ENCODE measurements around the gene LRRFIP2.
"Not testable (repeated sequence)": the region's sequence is repeated elsewhere in the genome, so short reads cannot be mapped to it uniquely, and the experiment has no call there.

The LRRFIP2 gene

GRCh38 chr3:37056826-37057225, 117.6 kb downstream of the LRRFIP2 start:
- DNase-seq = no peak

DNA sequence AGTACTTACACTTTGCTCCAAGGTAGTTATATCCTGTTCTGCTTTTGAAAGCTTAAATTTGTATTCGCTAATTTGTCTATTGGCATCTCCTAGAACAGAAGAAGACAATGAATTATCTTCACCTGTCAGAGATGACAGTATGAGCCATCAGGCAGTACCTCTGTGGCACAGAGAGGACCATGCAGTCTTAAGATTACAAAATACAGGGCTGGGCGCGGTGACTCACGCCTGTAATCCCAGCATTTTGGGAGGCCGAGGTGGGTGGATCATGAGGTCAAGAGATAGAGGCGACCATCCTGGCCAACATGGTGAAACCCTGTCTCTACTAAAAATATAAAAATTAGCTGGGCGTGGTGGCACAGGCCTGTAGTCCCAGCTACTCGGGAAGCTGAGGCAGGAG, 119.3 kb downstream of the LRRFIP2 start:
- DNase-seq = not testable (repeated sequence)

GRCh38 chr3:37054370-37054769, 120.0 kb downstream of the LRRFIP2 start:
- no peak for DNase-seq

DNA sequence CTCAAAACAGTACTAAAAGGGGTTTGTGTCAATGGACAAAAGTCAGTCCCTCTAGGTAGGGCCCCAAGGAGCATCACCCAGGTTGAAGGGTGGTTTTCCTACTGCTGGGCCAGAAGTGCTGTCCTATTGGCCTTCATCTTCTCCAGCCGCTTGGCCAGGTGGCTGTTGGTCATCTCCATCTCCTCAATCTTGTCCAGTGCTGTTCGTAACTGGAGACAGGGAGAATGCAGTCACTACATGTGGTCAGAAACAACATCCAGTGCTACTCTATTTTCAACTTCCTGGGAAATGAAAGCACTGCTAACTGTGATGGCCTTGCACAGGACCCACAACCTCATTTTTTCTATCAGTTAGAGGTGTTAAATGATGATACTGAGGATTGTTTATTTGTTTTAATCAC, 120.6 kb downstream of the LRRFIP2 start:
- DNase-seq = no peak

GRCh38 chr3:37053337-37053736, 121.0 kb downstream of the LRRFIP2 start:
- no peak for DNase-seq

DNA sequence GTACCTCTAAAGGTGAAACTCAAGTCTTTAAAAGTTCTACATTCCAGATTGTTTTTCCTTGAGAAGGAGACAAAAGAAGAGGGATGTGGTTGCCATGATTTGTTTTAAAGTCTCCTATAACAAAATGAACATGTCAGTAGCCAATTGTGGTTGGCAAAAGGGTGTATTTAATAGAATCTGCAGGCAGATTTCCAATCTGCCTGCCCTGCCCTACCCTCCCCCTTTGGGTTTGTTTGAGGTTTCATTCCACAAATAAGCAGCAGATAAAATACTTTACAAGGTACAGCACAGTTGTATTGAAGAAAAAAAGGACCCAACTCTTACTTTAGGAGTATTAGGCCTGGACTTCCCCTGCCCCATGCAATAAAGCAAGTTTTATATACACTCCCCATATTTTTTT, 121.5 kb downstream of the LRRFIP2 start:
- no peak for DNase-seq

DNA sequence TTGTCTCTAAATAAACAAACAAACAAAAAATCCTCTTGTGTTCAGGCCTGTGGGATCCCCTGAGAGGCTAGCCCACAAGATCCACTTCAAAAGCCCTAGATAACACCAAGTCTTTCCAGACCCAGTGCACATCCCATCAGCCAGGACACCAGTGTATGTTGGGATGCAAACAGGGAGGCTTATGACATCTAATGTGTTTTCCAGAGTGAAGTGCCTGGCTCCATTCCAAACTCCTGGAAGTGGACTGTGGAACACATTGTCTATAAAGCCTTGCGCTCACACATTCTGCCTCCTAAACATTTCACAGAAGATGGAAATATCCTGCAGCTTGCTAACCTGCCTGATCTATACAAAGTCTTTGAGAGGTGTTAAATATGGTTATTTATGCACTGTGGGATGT, 124.1 kb downstream of the LRRFIP2 start:
- no peak for DNase-seq

DNA sequence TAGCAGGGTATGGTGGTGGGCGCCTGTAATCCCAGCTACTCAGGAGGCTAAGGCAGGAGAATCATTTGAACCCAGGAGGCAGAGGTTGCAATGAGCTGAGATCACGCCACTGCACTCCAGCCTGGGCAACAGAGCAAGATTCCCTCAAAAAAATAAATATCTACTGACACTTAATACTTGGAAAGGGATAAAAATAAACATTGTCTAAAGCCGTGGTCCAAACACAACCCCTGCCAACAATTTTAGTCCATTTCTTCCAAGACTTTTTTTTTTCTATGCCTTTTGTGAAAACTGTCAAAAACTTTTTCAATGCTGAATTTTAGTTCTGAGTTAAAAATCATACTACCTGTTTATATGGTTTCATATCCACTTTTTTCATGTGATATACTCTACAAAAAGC, 131.7 kb downstream of the LRRFIP2 start:
- not testable (repeated sequence) for DNase-seq

DNA sequence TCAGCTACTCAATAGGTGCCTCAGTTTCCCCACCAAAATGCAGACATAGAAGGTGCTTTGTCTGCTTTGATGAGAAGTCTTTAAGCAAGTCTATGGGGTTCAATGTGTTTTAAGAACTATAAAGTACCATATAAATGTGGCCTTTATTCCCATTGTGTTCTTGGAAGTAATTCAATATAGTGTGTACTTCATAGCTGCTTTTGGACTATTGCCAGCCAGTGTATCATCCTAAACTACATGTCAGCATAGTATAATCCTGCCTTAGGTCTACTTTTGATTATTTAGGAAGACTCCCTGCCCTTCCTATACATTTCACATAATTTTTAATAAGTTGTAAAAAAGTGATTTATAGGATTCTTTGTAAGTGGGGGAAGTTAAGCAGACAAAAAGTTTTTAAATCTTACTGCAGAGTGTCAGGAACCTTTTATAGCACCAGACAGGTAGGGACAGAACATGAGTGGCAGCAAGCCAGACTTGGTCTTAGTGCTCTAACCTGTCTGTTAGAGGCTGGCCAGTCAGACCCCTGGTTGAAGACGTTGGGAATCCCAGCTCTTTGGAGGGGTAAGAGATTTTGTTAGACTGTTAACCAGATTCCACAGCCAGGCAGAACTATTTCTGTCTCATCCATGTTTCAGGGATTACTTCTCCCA, 132.7 kb downstream of the LRRFIP2 start:
- no peak for DNase-seq

- DNase-seq = no peak
These were observed 134.2 kb downstream of the LRRFIP2 start for GRCh38 chr3:37040231-37040630.

DNA sequence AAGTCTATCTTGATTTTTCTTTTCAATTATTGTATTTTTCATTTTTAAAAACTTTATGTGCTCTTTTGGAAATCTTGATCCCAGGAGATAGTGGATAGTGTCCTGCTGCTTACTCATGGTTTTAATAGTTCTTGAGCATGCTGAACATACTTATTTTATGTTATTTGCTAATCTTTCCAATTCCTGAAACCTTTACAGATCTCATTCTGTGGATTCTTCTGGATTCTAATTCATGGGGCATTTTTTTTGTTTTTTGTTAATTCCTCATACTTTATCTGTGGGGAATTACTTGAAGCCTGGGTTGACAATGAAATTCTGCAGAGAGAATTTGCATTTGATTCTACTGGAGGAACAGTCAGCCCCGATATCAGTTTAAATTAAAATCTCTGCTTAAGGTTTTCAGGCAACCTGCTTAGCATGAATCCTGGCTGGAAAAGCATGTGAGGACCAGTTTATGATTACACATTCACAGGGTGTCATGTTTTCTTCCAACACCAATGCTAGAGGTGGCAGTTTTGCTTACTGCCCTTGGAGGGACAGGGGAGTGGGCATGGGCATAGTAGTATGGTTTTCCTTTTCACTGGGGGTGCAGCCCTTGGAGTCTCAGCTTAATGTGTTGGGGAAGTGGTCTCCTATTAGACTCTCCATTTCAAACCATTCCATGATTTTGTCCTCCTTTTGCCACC, 135.1 kb downstream of the LRRFIP2 start:
- DNase-seq = no peak

DNA sequence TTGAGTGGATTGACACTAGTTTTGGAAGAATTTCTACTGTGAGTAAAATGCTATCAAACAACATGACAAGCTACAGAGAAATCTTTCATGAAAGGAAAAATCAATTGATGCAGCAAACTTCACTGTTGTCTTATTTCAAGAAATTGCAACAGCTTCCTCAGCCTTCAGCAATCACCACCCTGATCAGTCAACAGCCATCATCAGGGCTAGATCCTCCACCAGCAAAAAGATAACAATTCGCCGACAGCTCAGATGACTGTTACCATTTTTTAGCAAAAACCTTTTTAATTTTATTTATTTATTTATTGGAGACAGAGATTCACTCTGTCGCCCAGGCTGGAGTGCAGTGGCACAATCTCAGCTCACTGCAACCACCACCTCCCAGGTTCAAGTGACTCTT, 137.0 kb downstream of the LRRFIP2 start:
- no peak for DNase-seq

- DNase-seq = no peak
These were observed 141.4 kb downstream of the LRRFIP2 start for GRCh38 chr3:37032961-37033360.

GRCh38 chr3:37031096-37031682, 143.2 kb downstream of the LRRFIP2 start:
- DNase-seq = no peak

DNA sequence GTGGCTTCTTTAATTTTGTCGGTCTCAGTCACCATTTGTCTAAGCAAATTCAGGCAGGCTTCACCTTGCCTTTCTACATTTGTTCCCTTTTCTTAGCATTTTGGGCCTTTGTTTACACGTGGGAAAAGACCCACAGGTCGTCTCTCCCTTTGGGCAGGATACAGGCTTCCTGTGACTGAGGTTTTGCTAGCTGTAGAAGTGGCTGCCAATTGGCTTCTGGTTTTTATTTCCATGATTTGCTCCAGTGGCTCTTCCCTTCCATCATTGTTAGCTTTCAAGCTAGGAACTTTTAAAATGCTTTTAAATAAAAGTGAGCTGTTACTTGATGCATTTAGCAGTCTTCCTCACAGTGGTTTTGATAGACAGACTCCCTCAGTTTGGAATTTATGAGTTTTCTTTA, 143.8 kb downstream of the LRRFIP2 start:
- DNase-seq = no peak

DNA sequence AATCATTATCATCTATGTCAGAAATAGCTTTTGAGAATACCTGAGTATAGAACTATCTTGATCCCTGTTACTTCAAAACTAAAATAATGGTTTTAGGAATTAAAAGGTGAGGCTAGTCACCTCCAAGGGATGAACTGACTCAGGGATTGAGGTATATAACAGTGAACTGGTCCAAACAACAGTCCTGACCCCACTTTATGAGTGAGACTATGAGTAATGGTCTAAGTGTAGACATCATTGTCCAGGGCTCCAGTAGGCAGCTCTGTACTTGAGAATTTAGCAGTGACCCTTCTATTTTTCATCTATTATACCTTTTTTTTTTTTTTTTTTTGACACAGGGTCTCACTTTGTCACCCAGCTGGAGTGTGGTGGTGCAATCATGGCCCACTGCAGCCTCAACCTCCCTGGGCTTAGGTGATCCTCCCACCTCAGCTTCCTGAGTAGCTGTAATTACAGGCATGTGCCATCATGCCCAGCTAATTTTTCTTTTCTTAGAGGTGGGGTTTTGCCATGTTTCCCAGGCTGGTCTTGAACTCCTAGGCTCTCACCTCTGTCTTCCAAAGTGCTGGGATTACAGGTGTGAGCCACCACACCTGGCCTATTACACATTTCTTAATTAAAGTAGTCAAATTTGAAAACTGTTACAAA, 144.7 kb downstream of the LRRFIP2 start:
- no peak for DNase-seq

- no peak for DNase-seq
These were observed 145.3 kb downstream of the LRRFIP2 start for GRCh38 chr3:37029111-37029510.

DNA sequence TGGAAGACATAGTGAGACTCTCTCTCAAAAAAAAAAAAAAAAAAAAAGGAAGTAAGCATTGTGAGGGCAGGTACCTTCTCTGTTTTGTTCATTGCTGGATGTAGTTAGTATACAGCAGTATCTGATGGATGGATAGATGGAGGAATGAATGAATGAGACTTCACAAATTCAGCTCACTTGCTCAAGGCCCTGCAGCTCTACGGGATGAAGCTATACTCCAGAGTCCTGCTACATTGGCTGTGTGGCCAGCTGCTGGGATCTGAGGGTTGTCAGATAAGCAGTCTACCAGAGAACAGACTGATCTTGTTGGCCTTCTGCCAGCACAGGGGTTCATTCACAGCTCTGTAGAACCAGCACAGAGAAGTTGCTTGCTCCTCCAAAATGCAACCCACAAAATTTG, 146.1 kb downstream of the LRRFIP2 start:
- no peak for DNase-seq

DNA sequence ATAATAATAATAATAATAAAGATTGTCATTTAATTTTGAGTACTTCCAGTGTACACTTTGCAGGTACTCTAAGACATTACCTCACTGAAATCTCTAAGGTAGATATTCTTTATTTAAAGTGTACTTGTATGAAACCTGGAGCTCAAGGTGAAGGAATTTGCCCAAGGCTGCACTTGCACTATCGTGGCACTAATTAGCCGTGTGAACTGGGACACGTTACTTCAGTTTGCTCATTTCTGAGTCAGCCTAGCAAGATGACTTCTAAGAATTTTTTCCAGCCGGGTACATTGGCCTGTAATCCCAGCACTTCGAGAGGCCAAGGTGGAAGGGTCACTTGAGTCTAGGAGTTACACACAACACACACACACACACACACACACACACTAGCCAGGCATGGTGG, 147.5 kb downstream of the LRRFIP2 start:
- DNase-seq = no peak

GRCh38 chr3:37025561-37026335, 148.6 kb downstream of the LRRFIP2 start:
- no peak for DNase-seq

DNA sequence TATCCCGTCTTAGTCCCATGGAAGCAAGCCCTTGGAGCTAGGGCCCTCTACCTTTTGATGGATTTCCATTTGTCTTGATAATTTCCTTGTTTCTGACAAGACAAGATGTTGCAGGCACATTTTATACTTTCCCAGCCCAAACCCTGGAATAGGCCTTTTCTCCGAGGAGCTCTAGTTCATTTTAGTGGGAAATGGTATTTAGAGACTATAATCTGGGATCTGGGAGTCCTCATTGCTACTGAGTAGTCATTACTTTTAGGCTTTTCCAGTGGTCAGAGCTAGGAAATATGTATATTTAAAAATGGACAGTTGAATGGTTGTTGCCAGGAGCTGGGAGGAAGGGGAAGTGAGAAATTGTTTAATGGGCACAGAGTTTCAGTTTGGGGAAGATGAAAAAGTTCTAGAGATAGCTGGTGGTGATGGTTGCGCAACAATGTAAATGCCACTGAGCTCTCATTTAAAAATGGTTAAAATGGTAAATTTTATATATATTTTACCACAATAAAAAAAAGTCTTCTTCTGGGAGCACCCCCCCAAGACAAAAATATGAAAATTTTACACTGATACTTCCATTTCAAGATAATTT, 149.5 kb downstream of the LRRFIP2 start:
- DNase-seq = no peak

- DNase-seq = no peak
These were observed 150.3 kb downstream of the LRRFIP2 start for GRCh38 chr3:37024092-37024491.

DNA sequence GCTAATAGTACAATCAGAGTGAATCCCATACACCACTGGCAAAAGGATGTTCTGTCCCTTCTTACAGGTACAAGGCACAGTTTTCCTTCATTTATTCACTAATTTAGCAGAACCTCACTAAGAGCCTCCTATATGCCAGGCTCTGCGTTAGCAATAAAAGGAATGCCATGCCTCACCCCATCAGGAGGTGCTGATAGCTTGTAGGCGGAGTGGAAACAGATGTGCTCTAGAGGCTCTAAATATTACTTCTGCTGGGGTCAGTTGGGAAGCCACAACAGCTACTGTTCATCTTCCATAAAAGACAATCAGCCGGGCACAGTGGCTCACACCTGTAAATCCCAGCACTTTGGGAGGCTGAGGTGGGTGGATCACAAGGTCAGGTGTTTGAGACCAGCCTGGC, 156.7 kb downstream of the LRRFIP2 start:
- DNase-seq = no peak

All from SHP77 (cell line).